Measurements from ENCODE around the gene IL1B.

The IL1B gene

DNA sequence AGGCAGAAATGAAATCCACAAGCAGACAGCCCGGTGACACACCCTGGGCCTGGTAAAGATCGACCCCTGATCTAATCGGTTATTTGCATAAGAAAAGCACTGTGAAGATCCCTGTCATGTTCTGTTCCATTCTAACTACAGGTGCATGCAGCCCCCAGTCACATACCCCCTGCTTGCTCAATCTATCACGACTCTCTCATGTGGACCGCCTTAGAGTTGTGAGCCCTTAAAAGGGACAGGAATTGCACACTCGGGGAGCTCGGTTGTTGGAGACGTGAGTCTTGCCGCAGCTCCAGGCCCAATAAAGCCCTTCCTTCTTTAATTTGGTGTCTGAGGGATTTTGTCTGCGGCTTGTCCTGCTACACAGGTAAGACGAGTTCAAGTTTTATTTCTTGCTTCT lies 13.4 kb upstream of the IL1B start:
- Histone ChIP-seq H3K4me1 (ENCODE audit: insufficient read depth, poor library complexity, severe bottlenecking) (no peaks in the 10 kb centered on the region), H3K27me3 (ENCODE audit: insufficient read depth, poor library complexity, severe bottlenecking) (no peaks in the 10 kb centered on the region), H3K9me3 (ENCODE audit: severe bottlenecking) (no peaks in the 10 kb centered on the region), H3K4me3 (ENCODE audit: severe bottlenecking) (no peak overlapping the region), H3K36me3 (ENCODE audit: low read depth) (no peaks in the 10 kb centered on the region), H3K27ac (ENCODE audit: poor library complexity, severe bottlenecking) (no peak overlapping the region)
- ATAC-seq (ENCODE audit: low read depth), result no peak
- no peak for TF ChIP-seq CTCF (IDR thresholded peaks at IDR 0.05; ENCODE audit: poor library complexity, severe bottlenecking)
- DNase-seq (ENCODE audit: low spot score), result no peak

GRCh38 chr2:112848833-112849232 lies 12.3 kb upstream of the IL1B start:
- no peak overlapping the region for H3K27ac ChIP-seq (ENCODE audit: poor library complexity, severe bottlenecking)
- TF ChIP-seq CTCF (IDR thresholded peaks at IDR 0.05; ENCODE audit: poor library complexity, severe bottlenecking), result no peak
- DNase-seq (ENCODE audit: low spot score), result no peak
- H3K4me3 ChIP-seq (ENCODE audit: severe bottlenecking), result no peak overlapping the region
- no peak for ATAC-seq (ENCODE audit: low read depth)
- no peaks in the 10 kb centered on the region for H3K4me1 ChIP-seq (ENCODE audit: insufficient read depth, poor library complexity, severe bottlenecking)
- no peaks in the 10 kb centered on the region for H3K27me3 ChIP-seq (ENCODE audit: insufficient read depth, poor library complexity, severe bottlenecking)
- no peaks in the 10 kb centered on the region for H3K36me3 ChIP-seq (ENCODE audit: low read depth)
- no peaks in the 10 kb centered on the region for H3K9me3 ChIP-seq (ENCODE audit: severe bottlenecking)

- no peak overlapping the region for H3K4me3 ChIP-seq (ENCODE audit: severe bottlenecking)
- no peaks in the 10 kb centered on the region for H3K27me3 ChIP-seq (ENCODE audit: insufficient read depth, poor library complexity, severe bottlenecking)
- DNase-seq (ENCODE audit: low spot score) (no peak), ATAC-seq (ENCODE audit: low read depth) (no peak)
- no peaks in the 10 kb centered on the region for H3K36me3 ChIP-seq (ENCODE audit: low read depth)
- H3K4me1 ChIP-seq (ENCODE audit: insufficient read depth, poor library complexity, severe bottlenecking), result no peaks in the 10 kb centered on the region
- no peak for TF ChIP-seq CTCF (IDR thresholded peaks at IDR 0.05; ENCODE audit: poor library complexity, severe bottlenecking)
- H3K9me3 ChIP-seq (ENCODE audit: severe bottlenecking), result no peaks in the 10 kb centered on the region
- H3K27ac ChIP-seq (ENCODE audit: poor library complexity, severe bottlenecking), result no peak overlapping the region
These were observed 9.5 kb upstream of the IL1B start for GRCh38 chr2:112846031-112846430.

DNA sequence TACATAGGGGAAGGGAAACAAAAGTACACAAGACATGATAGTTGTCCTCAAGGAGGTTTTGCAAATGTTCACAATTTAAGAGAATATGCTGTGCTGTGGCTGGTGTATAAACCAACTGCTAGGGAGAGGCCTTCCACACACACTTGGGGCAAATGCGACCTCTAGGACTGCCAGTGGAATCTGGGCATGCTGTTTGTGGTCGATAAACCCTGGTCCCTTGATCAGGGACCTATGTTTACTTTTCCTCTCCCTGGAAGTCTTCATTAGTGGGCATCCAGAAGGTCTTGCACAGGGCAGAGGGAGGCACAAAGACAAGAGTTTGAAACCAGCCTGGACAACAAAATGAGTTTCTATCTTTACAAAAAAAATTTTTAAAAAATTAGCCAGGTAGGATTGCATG lies 7.3 kb upstream of the IL1B start:
- H3K4me3 ChIP-seq (ENCODE audit: severe bottlenecking), result no peak overlapping the region
- peaks cover 9% of the 10 kb centered on the region for H3K4me1 ChIP-seq (ENCODE audit: insufficient read depth, poor library complexity, severe bottlenecking)
- no peak for DNase-seq (ENCODE audit: low spot score)
- no peaks in the 10 kb centered on the region for H3K9me3 ChIP-seq (ENCODE audit: severe bottlenecking)
- no peaks in the 10 kb centered on the region for H3K36me3 ChIP-seq (ENCODE audit: low read depth)
- no peak for ATAC-seq (ENCODE audit: low read depth)
- H3K27me3 ChIP-seq (ENCODE audit: insufficient read depth, poor library complexity, severe bottlenecking), result no peaks in the 10 kb centered on the region
- no peak for TF ChIP-seq CTCF (IDR thresholded peaks at IDR 0.05; ENCODE audit: poor library complexity, severe bottlenecking)
- no peak overlapping the region for H3K27ac ChIP-seq (ENCODE audit: poor library complexity, severe bottlenecking)

- H3K4me3 ChIP-seq (ENCODE audit: severe bottlenecking), result no peak overlapping the region
- DNase-seq (ENCODE audit: low spot score), result no peak
- no peak for TF ChIP-seq CTCF (IDR thresholded peaks at IDR 0.05; ENCODE audit: poor library complexity, severe bottlenecking)
These were observed 6.7 kb upstream of the IL1B start for GRCh38 chr2:112843288-112843687.

More at GRCh38 chr2:112843288-112843687, 6.7 kb upstream of the IL1B start:
- no peaks in the 10 kb centered on the region for H3K27me3 ChIP-seq (ENCODE audit: insufficient read depth, poor library complexity, severe bottlenecking)
- ATAC-seq (ENCODE audit: low read depth), result no peak
- peaks cover 9% of the 10 kb centered on the region for H3K4me1 ChIP-seq (ENCODE audit: insufficient read depth, poor library complexity, severe bottlenecking)
- H3K27ac ChIP-seq (ENCODE audit: poor library complexity, severe bottlenecking), result no peak overlapping the region
- H3K9me3 ChIP-seq (ENCODE audit: severe bottlenecking), result no peaks in the 10 kb centered on the region
- H3K36me3 ChIP-seq (ENCODE audit: low read depth), result no peaks in the 10 kb centered on the region
